Breast epithelium (tissue), 3 donors: Measurements from ENCODE around the gene YWHAG.

Experiments used
- POLR2AphosphoS5 ChIP-seq, 3 donors: sonication (generic); formaldehyde crosslinking; IDR thresholded peaks; one replicate each; pipeline ENCODE4 v1.6.1; 2017; ENCODE audit warnings: antibody characterized with exemption in 3 of 3
- TF ChIP-seq, protein P1 (sequence below), 3 donors: fragments of 450-650 bp; IDR thresholded peaks; one replicate each; pipeline ENCODE4 v1.5.1; 2016 to 2017; ENCODE audit warnings: antibody characterized with exemption in 3 of 3, mild to moderate bottlenecking in 3 of 3, moderate library complexity in 3 of 3

DNA sequence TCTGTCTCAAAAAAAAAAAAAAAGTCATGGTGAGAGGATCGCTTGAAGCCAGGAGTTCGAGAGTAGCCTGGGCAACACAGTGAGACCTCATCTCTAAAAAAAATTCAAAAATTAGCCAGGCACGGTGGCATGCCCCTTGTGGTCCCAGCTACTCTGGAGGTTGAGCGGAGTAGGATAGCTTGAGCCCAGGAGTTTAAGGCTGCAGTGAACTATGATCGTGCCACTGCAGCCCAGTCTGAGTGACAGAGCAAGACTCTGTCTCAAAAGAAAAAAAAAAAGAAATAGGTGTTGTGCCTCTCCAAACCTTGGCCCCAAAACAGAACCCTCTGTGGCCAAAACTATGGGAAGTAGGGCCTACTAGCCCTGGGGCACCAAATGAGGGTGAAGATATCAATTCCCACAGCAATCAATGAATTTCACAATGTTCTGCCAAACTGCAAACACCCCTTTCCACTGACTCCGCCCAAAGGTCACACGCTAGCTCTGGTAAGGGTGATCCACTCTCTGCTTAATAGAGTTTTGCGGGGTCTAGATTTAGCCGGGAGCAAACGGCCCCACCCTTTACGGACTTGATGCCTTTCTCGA lies 33.8 kb upstream of the YWHAG start:
- TF ChIP-seq, protein P1, sequence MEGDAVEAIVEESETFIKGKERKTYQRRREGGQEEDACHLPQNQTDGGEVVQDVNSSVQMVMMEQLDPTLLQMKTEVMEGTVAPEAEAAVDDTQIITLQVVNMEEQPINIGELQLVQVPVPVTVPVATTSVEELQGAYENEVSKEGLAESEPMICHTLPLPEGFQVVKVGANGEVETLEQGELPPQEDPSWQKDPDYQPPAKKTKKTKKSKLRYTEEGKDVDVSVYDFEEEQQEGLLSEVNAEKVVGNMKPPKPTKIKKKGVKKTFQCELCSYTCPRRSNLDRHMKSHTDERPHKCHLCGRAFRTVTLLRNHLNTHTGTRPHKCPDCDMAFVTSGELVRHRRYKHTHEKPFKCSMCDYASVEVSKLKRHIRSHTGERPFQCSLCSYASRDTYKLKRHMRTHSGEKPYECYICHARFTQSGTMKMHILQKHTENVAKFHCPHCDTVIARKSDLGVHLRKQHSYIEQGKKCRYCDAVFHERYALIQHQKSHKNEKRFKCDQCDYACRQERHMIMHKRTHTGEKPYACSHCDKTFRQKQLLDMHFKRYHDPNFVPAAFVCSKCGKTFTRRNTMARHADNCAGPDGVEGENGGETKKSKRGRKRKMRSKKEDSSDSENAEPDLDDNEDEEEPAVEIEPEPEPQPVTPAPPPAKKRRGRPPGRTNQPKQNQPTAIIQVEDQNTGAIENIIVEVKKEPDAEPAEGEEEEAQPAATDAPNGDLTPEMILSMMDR (IDR thresholded peaks at IDR 0.05): no peak
- TF ChIP-seq POLR2AphosphoS5 (IDR thresholded peaks at IDR 0.05): no peak
